Measurements from ENCODE around the gene GTF2E1.

DNA sequence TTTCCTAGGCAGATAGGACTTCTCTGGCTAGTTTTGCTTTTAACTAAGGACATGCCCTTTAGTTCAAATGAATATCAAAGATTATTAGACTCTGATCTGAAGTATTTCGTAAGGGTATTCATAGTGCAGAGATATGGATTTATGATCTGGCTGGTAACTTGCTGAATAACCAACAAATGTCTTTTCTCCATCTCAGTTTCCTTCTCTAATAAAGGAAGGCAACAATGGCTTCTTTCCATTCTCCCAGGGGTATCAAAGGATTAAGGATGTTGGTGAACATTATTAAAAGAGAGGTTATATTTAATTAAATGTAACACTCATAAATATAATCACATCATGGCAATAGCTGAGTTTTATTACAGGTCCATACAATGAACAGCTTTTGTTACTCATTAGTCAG, 86.3 kb downstream of the GTF2E1 start:
- no peak for TF ChIP-seq CTBP1 (IDR thresholded peaks at IDR 0.05; ENCODE audit: borderline replicate concordance)
- no peak for TF ChIP-seq NFRKB (IDR thresholded peaks at IDR 0.05)
- TF ChIP-seq FOXM1 (IDR thresholded peaks at IDR 0.05; ENCODE audit: borderline replicate concordance) = no peak
- TF ChIP-seq HDGF (IDR thresholded peaks at IDR 0.05; ENCODE audit: borderline replicate concordance) = no peak
- no peak for TF ChIP-seq SP1 (IDR thresholded peaks at IDR 0.05)
